KG1 (cell line): ENCODE data around the gene CNIH4.
"Not testable (repeated sequence)": the region's sequence is repeated elsewhere in the genome, so short reads cannot be mapped to it uniquely, and the experiment has no call there.

ENCODE experiments used
- DNase-seq: peaks from one replicate; lab custom pipeline; 2025; lab: John Stamatoyannopoulos, UW

Gene CNIH4

GRCh38 chr1:224402472-224403036 lies 45.9 kb downstream of the CNIH4 start:
- no peak for DNase-seq

DNA sequence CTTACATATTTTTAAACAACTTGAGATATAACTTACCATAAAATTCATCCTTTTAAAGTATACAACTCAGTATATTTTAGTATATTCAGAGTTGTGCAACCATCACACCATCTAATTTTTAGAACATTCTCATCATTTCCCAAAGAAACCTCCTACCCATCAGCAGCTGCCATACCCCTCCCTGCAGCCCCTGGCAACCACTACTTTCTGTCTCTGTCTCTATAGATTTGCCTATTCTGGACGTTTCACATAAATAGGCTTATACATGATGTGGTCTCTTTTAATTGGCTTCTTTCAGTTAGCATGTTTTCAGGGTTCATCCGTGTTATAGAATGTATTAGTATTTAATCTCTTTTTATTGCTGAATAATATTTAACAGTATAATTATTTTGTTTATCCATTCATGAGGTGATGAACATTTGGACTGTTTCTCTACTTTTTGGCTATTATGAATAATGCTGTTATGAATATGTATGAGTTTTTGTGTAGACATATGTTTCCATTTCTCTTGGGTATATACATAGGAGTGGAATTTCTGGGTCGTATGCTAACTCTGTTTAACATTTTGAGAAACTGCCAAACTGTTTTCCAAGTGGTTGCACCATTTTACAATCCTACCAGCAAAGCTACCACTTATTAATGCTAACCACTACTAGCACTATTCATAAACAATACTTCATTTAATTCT lies 48.4 kb downstream of the CNIH4 start:
- no peak for DNase-seq

GRCh38 chr1:224405604-224405970 lies 48.9 kb downstream of the CNIH4 start:
- DNase-seq = no peak

DNA sequence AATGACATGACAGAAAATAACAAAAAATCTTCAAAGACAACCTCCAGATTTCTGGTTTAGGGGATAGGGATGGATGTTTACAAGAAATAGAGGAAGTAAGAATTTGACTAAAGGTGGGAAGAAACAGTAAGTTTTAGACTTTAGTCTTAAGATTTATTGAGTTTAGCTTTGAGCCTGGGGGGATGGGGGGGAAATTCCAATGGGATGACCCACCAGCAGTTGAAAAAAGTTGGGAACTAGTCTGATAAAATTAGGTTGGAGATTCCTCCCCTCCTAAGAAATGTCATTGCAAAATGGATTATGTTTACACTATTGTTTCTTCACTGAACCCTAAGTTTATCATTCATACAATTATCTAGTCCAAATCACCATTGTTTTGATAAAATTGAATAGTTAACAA lies 49.5 kb downstream of the CNIH4 start:
- DNase-seq = no peak

DNA sequence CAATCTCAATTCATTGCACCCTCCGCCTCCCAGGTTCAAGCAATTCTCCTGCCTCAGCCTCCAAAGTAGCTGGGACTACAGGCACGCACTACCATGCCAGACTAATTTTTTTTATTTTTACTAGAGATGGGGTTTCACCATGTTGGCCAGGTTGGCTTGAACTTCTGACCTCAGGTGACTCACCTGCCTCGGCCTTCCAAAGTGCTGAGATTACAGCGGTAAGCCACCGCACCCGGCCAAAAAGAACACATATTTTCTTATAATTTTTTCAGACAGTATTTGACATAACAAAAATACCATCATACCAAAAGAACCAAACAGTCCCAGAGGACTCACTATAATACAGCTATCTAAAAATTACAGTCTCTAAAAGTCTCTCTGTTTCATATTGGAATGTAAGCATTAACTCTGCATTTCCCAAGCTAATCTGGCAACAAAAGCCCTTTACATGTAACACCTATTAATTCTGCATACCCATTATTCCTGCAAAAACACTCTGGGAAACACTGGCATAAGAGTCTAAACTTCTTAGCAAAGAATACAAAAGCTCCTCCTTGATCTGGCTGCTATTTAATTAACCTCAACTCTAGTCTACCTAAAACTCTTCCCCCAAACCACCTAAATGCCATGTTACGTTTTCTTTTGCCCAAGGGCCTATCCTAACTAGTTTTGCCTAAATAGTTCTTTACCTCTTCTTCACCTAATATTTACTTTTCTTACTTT lies 51.1 kb downstream of the CNIH4 start:
- no peak for DNase-seq

DNA sequence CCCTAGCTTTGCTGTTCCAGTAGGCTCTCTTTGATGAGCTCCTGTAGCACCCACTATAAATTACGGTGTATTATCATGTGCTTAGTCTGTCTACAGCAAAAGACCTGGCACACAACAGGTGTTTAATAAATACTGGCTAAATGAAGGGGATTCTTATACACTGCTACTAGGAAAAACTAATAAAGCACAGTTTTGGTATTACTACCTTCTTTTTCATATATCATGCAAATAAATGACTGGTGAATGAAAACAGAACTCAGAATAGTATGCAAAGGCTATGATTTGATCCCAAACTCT lies 51.6 kb downstream of the CNIH4 start:
- no peak for DNase-seq

GRCh38 chr1:224411766-224412165 lies 55.1 kb downstream of the CNIH4 start:
- no peak for DNase-seq

DNA sequence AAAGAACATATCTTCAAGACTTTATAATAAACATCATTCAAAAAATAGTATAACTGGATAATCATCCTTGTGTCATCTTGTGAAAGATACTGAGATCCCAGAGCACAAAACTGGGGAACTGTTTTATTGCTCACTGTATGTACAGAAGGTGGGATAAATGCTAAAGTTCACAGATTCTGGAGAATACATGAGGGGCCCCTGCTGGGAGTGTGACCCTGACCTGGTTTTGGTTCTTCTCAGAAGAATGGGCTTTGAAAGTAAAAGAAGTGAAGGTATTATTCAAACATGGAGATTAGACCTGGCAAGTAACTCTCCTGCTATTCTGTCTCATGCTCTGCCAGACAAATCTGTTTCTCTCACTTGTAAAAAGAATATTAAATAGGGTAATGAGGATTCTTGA lies 63.4 kb downstream of the CNIH4 start:
- DNase-seq = no peak

GRCh38 chr1:224425279-224425884 lies 68.7 kb downstream of the CNIH4 start:
- no peak for DNase-seq

DNA sequence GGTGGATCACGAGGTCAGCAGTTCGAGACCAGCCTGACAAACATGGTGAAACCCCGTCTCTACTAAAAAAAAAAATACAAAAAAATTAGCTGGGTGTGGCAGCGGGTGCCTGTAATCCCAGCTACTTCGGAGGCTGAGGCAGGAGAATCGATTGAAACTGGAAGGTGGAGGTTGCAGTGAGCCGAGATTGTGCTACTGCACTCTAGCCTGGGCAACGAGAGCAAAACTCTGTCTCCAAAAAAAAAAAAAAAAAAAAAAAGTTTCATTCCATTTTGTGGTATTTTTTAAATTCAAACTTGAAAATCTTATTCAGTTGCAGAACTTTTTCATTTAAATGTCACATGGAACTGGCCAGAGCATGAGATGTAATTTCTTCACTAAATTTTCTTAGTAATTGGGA lies 70.2 kb downstream of the CNIH4 start:
- not testable (repeated sequence) for DNase-seq

DNA sequence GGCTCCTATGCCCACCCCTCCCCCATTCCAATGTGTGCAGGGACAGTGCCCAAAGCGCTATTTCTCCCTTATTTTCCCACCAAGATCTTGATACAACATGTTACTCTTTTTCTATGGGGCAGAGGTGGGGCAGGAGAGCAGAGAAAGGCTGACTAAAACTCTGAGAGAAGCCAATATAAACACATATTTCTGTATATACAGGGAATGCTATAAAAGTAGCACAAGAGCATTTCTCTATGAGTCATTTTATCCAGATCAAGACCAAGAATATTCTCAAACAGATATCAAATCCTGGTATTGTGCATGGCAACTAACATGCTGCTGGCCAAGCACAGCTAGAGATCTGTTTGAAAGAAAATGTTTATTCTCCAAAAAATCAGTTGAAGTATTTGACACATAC lies 70.7 kb downstream of the CNIH4 start:
- DNase-seq = no peak

DNA sequence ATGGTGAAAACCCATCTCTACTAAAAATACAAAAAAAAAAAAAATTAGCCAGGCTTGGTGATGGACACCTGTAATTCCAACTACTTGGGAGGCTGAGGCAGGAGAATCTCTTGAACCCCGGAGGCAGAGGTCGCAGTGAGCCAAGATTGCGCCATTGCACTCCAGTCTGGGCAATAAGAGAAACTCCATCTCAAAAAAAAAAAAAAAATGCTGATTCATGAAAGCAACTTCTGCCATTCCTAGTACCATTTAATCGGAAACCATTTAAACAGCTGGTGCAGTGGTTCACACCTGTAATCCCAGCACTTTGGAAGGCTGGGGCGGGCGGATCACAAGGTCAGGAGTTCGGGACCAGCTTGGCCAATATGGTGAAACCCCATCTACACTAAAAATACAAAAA lies 72.0 kb downstream of the CNIH4 start:
- not testable (repeated sequence) for DNase-seq
